ENCODE data around the gene CDON.
"Not testable (repeated sequence)": the region's sequence is repeated elsewhere in the genome, so short reads cannot be mapped to it uniquely, and the experiment has no call there.

The CDON gene

GRCh38 chr11:126007238-126007637 is 55.4 kb downstream of the CDON start:
- H3K36me3 ChIP-seq (ENCODE audit: control insufficient read depth, low read depth, low read length): peaks cover 10% of the 10 kb centered on the region
- H3K27ac ChIP-seq (ENCODE audit: low read length): no peak overlapping the region
- H3K4me1 ChIP-seq (ENCODE audit: control insufficient read depth, low read depth, low read length): no peaks in the 10 kb centered on the region
- no peaks in the 10 kb centered on the region for H3K27me3 ChIP-seq (ENCODE audit: control insufficient read depth, insufficient read depth, low read length)
- H3K4me3 ChIP-seq (ENCODE audit: low read length): no peak overlapping the region
- H3K9ac ChIP-seq (ENCODE audit: low read length): no peak overlapping the region
- H3K9me3 ChIP-seq (ENCODE audit: control insufficient read depth, low read depth, low read length): no peaks in the 10 kb centered on the region

- Histone ChIP-seq H3K27me3 (ENCODE audit: control insufficient read depth, insufficient read depth, low read length) (no peaks in the 10 kb centered on the region), H3K27ac (ENCODE audit: low read length) (no peak overlapping the region), H3K9me3 (ENCODE audit: control insufficient read depth, low read depth, low read length) (no peaks in the 10 kb centered on the region), H3K4me1 (ENCODE audit: control insufficient read depth, low read depth, low read length) (no peaks in the 10 kb centered on the region), H3K9ac (ENCODE audit: low read length) (no peak overlapping the region), H3K36me3 (ENCODE audit: control insufficient read depth, low read depth, low read length) (peaks cover 21% of the 10 kb centered on the region), H3K4me3 (ENCODE audit: low read length) (no peak overlapping the region)
Observed at GRCh38 chr11:126006068-126006467, 56.6 kb downstream of the CDON start.

DNA sequence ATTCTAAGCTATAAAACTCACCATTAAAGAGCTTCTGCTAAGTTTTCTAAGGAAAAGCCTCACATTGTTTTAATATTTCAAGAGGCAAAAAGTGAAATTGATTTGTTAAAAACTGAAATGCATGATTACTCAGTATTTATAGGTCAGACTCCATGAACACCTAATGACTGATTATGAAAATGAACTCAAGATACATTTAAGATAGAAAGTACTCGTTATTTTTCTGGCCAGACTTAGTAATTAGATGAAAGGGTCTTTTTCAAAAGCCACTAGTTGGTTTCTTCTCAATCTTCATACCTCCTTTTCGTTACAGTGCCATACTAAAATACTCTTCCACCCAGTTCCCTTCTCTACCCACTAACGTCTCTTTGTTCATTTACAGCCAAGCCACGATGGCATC is 60.5 kb downstream of the CDON start:
- no peaks in the 10 kb centered on the region for H3K9me3 ChIP-seq (ENCODE audit: control insufficient read depth, low read depth, low read length)
- no peak overlapping the region for H3K9ac ChIP-seq (ENCODE audit: low read length)
- peaks cover 23% of the 10 kb centered on the region for H3K36me3 ChIP-seq (ENCODE audit: control insufficient read depth, low read depth, low read length)
- H3K4me3 ChIP-seq (ENCODE audit: low read length): no peak overlapping the region
- H3K27ac ChIP-seq (ENCODE audit: low read length): no peak overlapping the region
- H3K27me3 ChIP-seq (ENCODE audit: control insufficient read depth, insufficient read depth, low read length): no peaks in the 10 kb centered on the region
- no peaks in the 10 kb centered on the region for H3K4me1 ChIP-seq (ENCODE audit: control insufficient read depth, low read depth, low read length)

DNA sequence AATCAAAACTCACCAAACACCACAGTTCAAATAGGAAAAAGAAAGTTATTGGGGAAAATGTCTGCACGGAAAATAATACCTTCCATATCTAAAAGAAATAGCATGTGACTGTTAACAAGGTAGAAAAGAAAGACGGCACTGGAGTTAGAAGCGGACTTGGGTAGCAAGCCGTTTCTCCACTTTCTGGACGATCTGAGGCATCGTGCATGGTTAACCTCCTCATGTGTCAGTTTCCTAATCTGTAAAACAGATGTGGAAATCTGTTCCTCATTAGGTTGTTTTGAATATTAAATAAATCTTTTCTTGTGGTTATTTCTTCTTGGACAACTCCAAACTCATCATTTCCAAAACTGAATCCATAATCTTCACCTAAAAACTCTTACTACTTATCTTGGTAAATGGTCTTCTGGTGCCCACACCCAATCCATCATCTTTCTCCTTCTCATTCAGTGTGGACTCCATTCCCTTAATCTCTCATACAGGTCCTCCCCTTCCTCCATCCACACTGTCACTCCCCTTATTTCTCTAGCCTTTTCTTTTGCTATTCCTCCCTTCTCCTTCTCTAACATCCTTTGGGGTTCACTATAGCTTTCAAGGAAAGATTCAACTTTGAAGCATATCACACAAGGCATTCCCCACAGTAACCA is 63.3 kb downstream of the CDON start:
- Histone ChIP-seq H3K4me1 (ENCODE audit: control insufficient read depth, low read depth, low read length) (no peaks in the 10 kb centered on the region), H3K27me3 (ENCODE audit: control insufficient read depth, insufficient read depth, low read length) (no peaks in the 10 kb centered on the region)

GRCh38 chr11:125998267-125998666 is 64.4 kb downstream of the CDON start:
- H3K27me3 ChIP-seq (ENCODE audit: control insufficient read depth, insufficient read depth, low read length): no peaks in the 10 kb centered on the region
- no peaks in the 10 kb centered on the region for H3K4me1 ChIP-seq (ENCODE audit: control insufficient read depth, low read depth, low read length)
- H3K36me3 ChIP-seq (ENCODE audit: control insufficient read depth, low read depth, low read length): peaks cover 28% of the 10 kb centered on the region
- H3K9ac ChIP-seq (ENCODE audit: low read length): no peak overlapping the region
- H3K9me3 ChIP-seq (ENCODE audit: control insufficient read depth, low read depth, low read length): no peaks in the 10 kb centered on the region
- H3K27ac ChIP-seq (ENCODE audit: low read length): no peak overlapping the region
- no peak overlapping the region for H3K4me3 ChIP-seq (ENCODE audit: low read length)

More for the DNA sequence above, 63.3 kb downstream of the CDON start:
- H3K9ac ChIP-seq (ENCODE audit: low read length): no peak overlapping the region
- H3K27ac ChIP-seq (ENCODE audit: low read length): no peak overlapping the region
- peaks cover 26% of the 10 kb centered on the region for H3K36me3 ChIP-seq (ENCODE audit: control insufficient read depth, low read depth, low read length)
- no peaks in the 10 kb centered on the region for H3K9me3 ChIP-seq (ENCODE audit: control insufficient read depth, low read depth, low read length)
- no peak overlapping the region for H3K4me3 ChIP-seq (ENCODE audit: low read length)

GRCh38 chr11:125995313-125995712 is 67.4 kb downstream of the CDON start:
- Histone ChIP-seq H3K27ac (ENCODE audit: low read length) (no peak overlapping the region), H3K9me3 (ENCODE audit: control insufficient read depth, low read depth, low read length) (no peaks in the 10 kb centered on the region), H3K27me3 (ENCODE audit: control insufficient read depth, insufficient read depth, low read length) (no peaks in the 10 kb centered on the region), H3K36me3 (ENCODE audit: control insufficient read depth, low read depth, low read length) (peaks cover 9% of the 10 kb centered on the region), H3K4me3 (ENCODE audit: low read length) (no peak overlapping the region), H3K4me1 (ENCODE audit: control insufficient read depth, low read depth, low read length) (no peaks in the 10 kb centered on the region), H3K9ac (ENCODE audit: low read length) (no peak overlapping the region)

DNA sequence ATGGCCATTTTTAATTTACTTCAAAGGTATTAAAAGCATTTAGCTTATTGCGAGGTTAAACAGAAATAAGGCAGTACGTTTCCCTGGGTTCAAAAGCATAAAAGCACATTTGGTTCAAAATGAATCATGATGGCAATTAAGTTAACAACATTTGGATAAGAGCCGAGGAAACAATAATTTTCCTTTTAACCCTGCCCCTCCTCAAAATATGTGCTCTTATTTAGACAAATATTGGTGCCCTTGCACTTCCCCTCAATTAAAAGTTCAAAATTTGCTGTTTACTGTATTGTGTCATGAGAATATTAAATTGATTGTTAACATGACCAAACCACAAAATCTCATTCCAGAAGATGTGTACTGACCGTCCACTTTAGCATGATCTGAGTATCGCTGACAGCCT is 68.2 kb downstream of the CDON start:
- H3K9ac ChIP-seq (ENCODE audit: low read length): no peak overlapping the region
- H3K27ac ChIP-seq (ENCODE audit: low read length): no peak overlapping the region
- no peaks in the 10 kb centered on the region for H3K27me3 ChIP-seq (ENCODE audit: control insufficient read depth, insufficient read depth, low read length)
- H3K4me1 ChIP-seq (ENCODE audit: control insufficient read depth, low read depth, low read length): no peaks in the 10 kb centered on the region
- no peak overlapping the region for H3K4me3 ChIP-seq (ENCODE audit: low read length)
- no peaks in the 10 kb centered on the region for H3K9me3 ChIP-seq (ENCODE audit: control insufficient read depth, low read depth, low read length)
- H3K36me3 ChIP-seq (ENCODE audit: control insufficient read depth, low read depth, low read length): peaks cover 9% of the 10 kb centered on the region

GRCh38 chr11:125992893-125993292 is 69.8 kb downstream of the CDON start:
- Histone ChIP-seq H3K4me1 (ENCODE audit: control insufficient read depth, low read depth, low read length) (no peaks in the 10 kb centered on the region), H3K9ac (ENCODE audit: low read length) (no peak overlapping the region), H3K36me3 (ENCODE audit: control insufficient read depth, low read depth, low read length) (peaks cover 9% of the 10 kb centered on the region), H3K4me3 (ENCODE audit: low read length) (no peak overlapping the region), H3K27ac (ENCODE audit: low read length) (no peak overlapping the region), H3K27me3 (ENCODE audit: control insufficient read depth, insufficient read depth, low read length) (no peaks in the 10 kb centered on the region), H3K9me3 (ENCODE audit: control insufficient read depth, low read depth, low read length) (no peaks in the 10 kb centered on the region)

GRCh38 chr11:125990244-125990643 is 72.4 kb downstream of the CDON start:
- Histone ChIP-seq H3K4me1 (ENCODE audit: control insufficient read depth, low read depth, low read length) (no peaks in the 10 kb centered on the region), H3K4me3 (ENCODE audit: low read length) (no peak overlapping the region), H3K9ac (ENCODE audit: low read length) (no peak overlapping the region), H3K9me3 (ENCODE audit: control insufficient read depth, low read depth, low read length) (no peaks in the 10 kb centered on the region), H3K27me3 (ENCODE audit: control insufficient read depth, insufficient read depth, low read length) (no peaks in the 10 kb centered on the region), H3K36me3 (ENCODE audit: control insufficient read depth, low read depth, low read length) (peaks cover 9% of the 10 kb centered on the region), H3K27ac (ENCODE audit: low read length) (no peak overlapping the region)

GRCh38 chr11:125987066-125987641 is 75.5 kb downstream of the CDON start:
- no peaks in the 10 kb centered on the region for H3K27me3 ChIP-seq (ENCODE audit: control insufficient read depth, insufficient read depth, low read length)
- H3K36me3 ChIP-seq (ENCODE audit: control insufficient read depth, low read depth, low read length): peaks cover 8% of the 10 kb centered on the region
- no peak overlapping the region for H3K9ac ChIP-seq (ENCODE audit: low read length)
- H3K4me1 ChIP-seq (ENCODE audit: control insufficient read depth, low read depth, low read length): no peaks in the 10 kb centered on the region
- H3K27ac ChIP-seq (ENCODE audit: low read length): no peak overlapping the region
- no peaks in the 10 kb centered on the region for H3K9me3 ChIP-seq (ENCODE audit: control insufficient read depth, low read depth, low read length)
- H3K4me3 ChIP-seq (ENCODE audit: low read length): no peak overlapping the region

DNA sequence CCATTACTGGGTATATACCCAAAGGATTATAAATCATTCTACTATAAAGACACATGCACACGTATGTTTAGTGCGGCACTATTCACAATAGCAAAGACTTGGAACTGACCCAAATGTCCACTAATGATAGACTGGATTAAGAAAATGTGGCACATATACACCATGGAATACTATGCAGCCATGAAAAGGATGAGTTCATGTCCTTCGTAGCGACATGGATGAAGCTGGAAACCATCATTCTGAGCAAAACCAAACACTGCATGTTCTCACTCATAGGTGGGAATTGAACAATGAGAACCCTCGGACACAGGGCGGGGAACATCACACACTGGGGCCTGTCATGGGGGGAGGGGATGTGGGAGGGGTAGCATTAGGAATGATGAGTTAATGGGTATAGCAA is 76.7 kb downstream of the CDON start:
- not testable (repeated sequence) for H3K9me3 ChIP-seq (ENCODE audit: control insufficient read depth, low read depth, low read length); H3K4me1 ChIP-seq (ENCODE audit: control insufficient read depth, low read depth, low read length); H3K9ac ChIP-seq (ENCODE audit: low read length); H3K36me3 ChIP-seq (ENCODE audit: control insufficient read depth, low read depth, low read length); H3K27me3 ChIP-seq (ENCODE audit: control insufficient read depth, insufficient read depth, low read length); H3K27ac ChIP-seq (ENCODE audit: low read length); H3K4me3 ChIP-seq (ENCODE audit: low read length)

GRCh38 chr11:125982348-125982730 is 80.3 kb downstream of the CDON start:
- H3K27ac ChIP-seq (ENCODE audit: low read length): no peak overlapping the region
- no peaks in the 10 kb centered on the region for H3K9me3 ChIP-seq (ENCODE audit: control insufficient read depth, low read depth, low read length)
- H3K9ac ChIP-seq (ENCODE audit: low read length): no peak overlapping the region
- peaks cover 8% of the 10 kb centered on the region for H3K36me3 ChIP-seq (ENCODE audit: control insufficient read depth, low read depth, low read length)
- peaks cover 17% of the 10 kb centered on the region for H3K4me1 ChIP-seq (ENCODE audit: control insufficient read depth, low read depth, low read length)
- H3K4me3 ChIP-seq (ENCODE audit: low read length): no peak overlapping the region
- no peaks in the 10 kb centered on the region for H3K27me3 ChIP-seq (ENCODE audit: control insufficient read depth, insufficient read depth, low read length)
